ENCODE data around the gene GPX5.
A peak's percentile ranks its signal among the peaks of the same experiment; 100 is the strongest.
"Not testable (repeated sequence)": the region's sequence is repeated elsewhere in the genome, so short reads cannot be mapped to it uniquely, and the experiment has no call there.

GPX5 gene

GRCh38 chr6:28512387-28512786 lies 13.3 kb upstream of the GPX5 start:
- DNase-seq (ENCODE audit: low spot score) = not testable (repeated sequence)

GRCh38 chr6:28515676-28516075 lies 10.0 kb upstream of the GPX5 start, which contains the start of gene GPX6:
GPX6 (minus strand) TSS chr6:28515793; CDS start chr6:28515743, 50 bp downstream.
- DNase-seq (ENCODE audit: low spot score) = no peak

GRCh38 chr6:28517964-28518363 lies 7.7 kb upstream of the GPX5 start:
- no peak for DNase-seq (ENCODE audit: low spot score)

GRCh38 chr6:28522594-28523240 lies 3.0 kb upstream of the GPX5 start:
- DNase-seq (ENCODE audit: low spot score) = no peak

- DNase-seq (ENCODE audit: low spot score) = no peak
Measured at GRCh38 chr6:28523241-28523622, 2.4 kb upstream of the GPX5 start.

GRCh38 chr6:28530777-28531176 lies 5.1 kb downstream of the GPX5 start:
- DNase-seq (ENCODE audit: low spot score) = no peak

GRCh38 chr6:28531479-28532128 lies 5.9 kb downstream of the GPX5 start:
- DNase-seq (ENCODE audit: low spot score) = no peak

- DNase-seq (ENCODE audit: low spot score) = no peak
Measured at GRCh38 chr6:28534306-28534705, 8.6 kb downstream of the GPX5 start.

- no peak for DNase-seq (ENCODE audit: low spot score)
Measured at GRCh38 chr6:28534875-28535274, 9.2 kb downstream of the GPX5 start.

- no peak for DNase-seq (ENCODE audit: low spot score)
Measured at GRCh38 chr6:28537065-28537464, 11.4 kb downstream of the GPX5 start.

- DNase-seq (ENCODE audit: low spot score) = no peak
Measured at GRCh38 chr6:28537509-28538140, 11.9 kb downstream of the GPX5 start.

GRCh38 chr6:28541996-28542395 lies 16.3 kb downstream of the GPX5 start:
- DNase-seq (ENCODE audit: low spot score) = no peak

GRCh38 chr6:28542440-28543296 lies 17.0 kb downstream of the GPX5 start:
- peak; percentile 50 for DNase-seq (ENCODE audit: low spot score)

GRCh38 chr6:28543651-28544610 lies 18.2 kb downstream of the GPX5 start:
- DNase-seq (ENCODE audit: low spot score) = no peak

- no peak for DNase-seq (ENCODE audit: low spot score)
Measured at GRCh38 chr6:28545955-28546354, 20.3 kb downstream of the GPX5 start.

GRCh38 chr6:28547003-28547402 lies 21.3 kb downstream of the GPX5 start:
- DNase-seq (ENCODE audit: low spot score) = not testable (repeated sequence)

GRCh38 chr6:28551891-28552666 lies 26.4 kb downstream of the GPX5 start:
- no peak for DNase-seq (ENCODE audit: low spot score)

- DNase-seq (ENCODE audit: low spot score) = no peak
Measured at GRCh38 chr6:28553384-28553985, 27.8 kb downstream of the GPX5 start.

GRCh38 chr6:28553986-28554881 lies 28.6 kb downstream of the GPX5 start:
- no peak for DNase-seq (ENCODE audit: low spot score)

Data from hematopoietic multipotent progenitor cell treated with erythropoietin and hydrocortisone succinate and interleukin-3 and kit ligand, for 15 days (in vitro differentiated cells).